WTC11 (cell line): ENCODE results near the gene REC8. TPM values are rescaled to one million over a fixed set of nuclear protein-coding genes. Genes with fewer than 3 reads are reported as not detected.

ENCODE experiments used
- ATAC-seq: fragments of 200-7000 bp; cut with Tn5 transposase; 2 replicates; pipeline ENCODE4 v1.10.0; 2021; ENCODE audit warnings: mild to moderate bottlenecking, moderate library complexity
- CTCF ChIA-PET: fragments of 300-600 bp; sonication (Branson Sonifier 250); formaldehyde crosslinking; loops from one replicate; lab custom pipeline; 2021; ENCODE audit warnings: antibody characterized with exemption; lab: Charles Lee
- POLR2A ChIA-PET: fragments of 350-600 bp; sonication (Branson Sonifier 250); formaldehyde crosslinking; loops from one replicate; lab custom pipeline; 2021; ENCODE audit warnings: antibody characterized with exemption; lab: Charles Lee
- DNase-seq: peaks from one replicate; pipeline ENCODE4 v3.0.0; 2021; ENCODE audit warnings: low spot score
- H3K27ac Mint-ChIP-seq: 2 replicates; pipeline ENCODE4 v1.8.0; 2021; ENCODE audit warnings: mixed read lengths
- H3K27me3 Mint-ChIP-seq: 2 replicates; pipeline ENCODE4 v1.8.0; 2021; ENCODE audit warnings: low read depth, mild to moderate bottlenecking, moderate library complexity, mixed read lengths
- H3K36me3 Mint-ChIP-seq: 2 replicates; pipeline ENCODE4 v1.8.0; 2021; ENCODE audit warnings: mixed read lengths
- H3K4me1 Mint-ChIP-seq: 2 replicates; pipeline ENCODE4 v1.8.0; 2022; ENCODE audit warnings: mixed read lengths
- H3K4me3 Mint-ChIP-seq: 2 replicates; pipeline ENCODE4 v1.8.0; 2021; ENCODE audit warnings: mild to moderate bottlenecking, moderate library complexity, mixed read lengths
- H3K9me3 Mint-ChIP-seq: 2 replicates; pipeline ENCODE4 v1.8.0; 2021; ENCODE audit warnings: mixed read lengths
- CBFB ChIP-seq: sonication (generic); formaldehyde crosslinking; IDR thresholded peaks from 2 replicates; pipeline ENCODE4 v1.8.1; 2022; ENCODE audit warnings: mild to moderate bottlenecking, low read depth, missing genetic modification reagents
- ELF4 ChIP-seq: sonication (generic); formaldehyde crosslinking; IDR thresholded peaks from 2 replicates; pipeline ENCODE4 v1.8.1; 2022; ENCODE audit warnings: low read depth, mild to moderate bottlenecking, moderate library complexity, missing genetic modification reagents
- FOXP1 ChIP-seq: sonication (generic); formaldehyde crosslinking; IDR thresholded peaks from 2 replicates; pipeline ENCODE4 v1.8.0; 2022; ENCODE audit warnings: missing genetic modification reagents, mild to moderate bottlenecking, moderate library complexity, borderline replicate concordance
- GTF2I ChIP-seq: fragments of 250-450 bp; sonication (Bioruptor Pico); conservative IDR thresholded peaks from 2 replicates; pipeline ENCODE4 v1.4.0; 2021; ENCODE audit warnings: mild to moderate bottlenecking
- NFYB ChIP-seq: sonication (generic); formaldehyde crosslinking; conservative IDR thresholded peaks from 2 replicates; pipeline ENCODE4 v1.8.0; 2022; ENCODE audit warnings: low read depth, missing genetic modification reagents
- NR1H2 ChIP-seq: sonication (generic); formaldehyde crosslinking; IDR thresholded peaks from 2 replicates; pipeline ENCODE4 v1.9.0; 2021; ENCODE audit warnings: mild to moderate bottlenecking, moderate library complexity, missing genetic modification reagents
- PRRX2 ChIP-seq: fragments of 250-450 bp; sonication (Bioruptor Pico); IDR thresholded peaks from 2 replicates; pipeline ENCODE4 v1.8.0; 2021; ENCODE audit warnings: mild to moderate bottlenecking
- SMAD4 ChIP-seq: sonication (generic); formaldehyde crosslinking; IDR thresholded peaks from 2 replicates; pipeline ENCODE4 v1.8.0; 2022; ENCODE audit warnings: mild to moderate bottlenecking, missing genetic modification reagents
- SP1 ChIP-seq: sonication (generic); formaldehyde crosslinking; conservative IDR thresholded peaks from 2 replicates; pipeline ENCODE4 v1.8.1; 2022; ENCODE audit warnings: missing genetic modification reagents
- TP53 ChIP-seq: sonication (generic); formaldehyde crosslinking; IDR thresholded peaks from 2 replicates; pipeline ENCODE4 v1.8.1; 2023; ENCODE audit warnings: mild to moderate bottlenecking, missing genetic modification reagents
- ZBTB21 ChIP-seq: sonication (generic); formaldehyde crosslinking; IDR thresholded peaks from 2 replicates; pipeline ENCODE4 v1.8.1; 2023; ENCODE audit warnings: mild to moderate bottlenecking, missing genetic modification reagents, borderline replicate concordance
- ZNF219 ChIP-seq: sonication (generic); formaldehyde crosslinking; IDR thresholded peaks from 2 replicates; pipeline ENCODE4 v1.8.0; 2023; ENCODE audit warnings: missing genetic modification reagents, mild to moderate bottlenecking, borderline replicate concordance
- ZNF263 ChIP-seq: sonication (generic); formaldehyde crosslinking; IDR thresholded peaks from 2 replicates; pipeline ENCODE4 v1.8.1; 2022; ENCODE audit warnings: low read depth, mild to moderate bottlenecking, moderate library complexity, missing genetic modification reagents
- total RNA-seq: library from RNA; stranded (reverse); gene quantifications from 3 replicates; pipeline ENCODE4 v1.2.3, GENCODE V29; 2021
- TF ChIP-seq, protein P1 (sequence below): fragments of 250-450 bp; sonication (Bioruptor Pico); IDR thresholded peaks from 2 replicates; pipeline ENCODE4 v1.9.0; 2021; ENCODE audit warnings: mild to moderate bottlenecking
- TF ChIP-seq, protein P2 (sequence below): sonication (generic); formaldehyde crosslinking; IDR thresholded peaks from 2 replicates; pipeline ENCODE4 v1.8.1; 2022; ENCODE audit warnings: mild to moderate bottlenecking, missing genetic modification reagents, moderate library complexity, borderline replicate concordance
- TF ChIP-seq, protein P3 (sequence below): fragments of 250-450 bp; sonication (Bioruptor Pico); IDR thresholded peaks from 2 replicates; pipeline ENCODE4 v1.9.0; 2021; ENCODE audit warnings: moderate library complexity, mild to moderate bottlenecking, inconsistent platforms, borderline replicate concordance
- TF ChIP-seq, protein P4 (sequence below): fragments of 250-450 bp; sonication (Bioruptor Pico); IDR thresholded peaks from 2 replicates; pipeline ENCODE4 v2.1.2; 2022; ENCODE audit warnings: mild to moderate bottlenecking, moderate library complexity
- TF ChIP-seq, protein P5 (sequence below): sonication (generic); formaldehyde crosslinking; IDR thresholded peaks from 2 replicates; pipeline ENCODE4 v1.8.1; 2022; ENCODE audit warnings: mild to moderate bottlenecking, moderate library complexity, missing genetic modification reagents

REC8 gene
- total RNA-seq, 1 experiment from 2014 or later = 32.2 TPM

DNA sequence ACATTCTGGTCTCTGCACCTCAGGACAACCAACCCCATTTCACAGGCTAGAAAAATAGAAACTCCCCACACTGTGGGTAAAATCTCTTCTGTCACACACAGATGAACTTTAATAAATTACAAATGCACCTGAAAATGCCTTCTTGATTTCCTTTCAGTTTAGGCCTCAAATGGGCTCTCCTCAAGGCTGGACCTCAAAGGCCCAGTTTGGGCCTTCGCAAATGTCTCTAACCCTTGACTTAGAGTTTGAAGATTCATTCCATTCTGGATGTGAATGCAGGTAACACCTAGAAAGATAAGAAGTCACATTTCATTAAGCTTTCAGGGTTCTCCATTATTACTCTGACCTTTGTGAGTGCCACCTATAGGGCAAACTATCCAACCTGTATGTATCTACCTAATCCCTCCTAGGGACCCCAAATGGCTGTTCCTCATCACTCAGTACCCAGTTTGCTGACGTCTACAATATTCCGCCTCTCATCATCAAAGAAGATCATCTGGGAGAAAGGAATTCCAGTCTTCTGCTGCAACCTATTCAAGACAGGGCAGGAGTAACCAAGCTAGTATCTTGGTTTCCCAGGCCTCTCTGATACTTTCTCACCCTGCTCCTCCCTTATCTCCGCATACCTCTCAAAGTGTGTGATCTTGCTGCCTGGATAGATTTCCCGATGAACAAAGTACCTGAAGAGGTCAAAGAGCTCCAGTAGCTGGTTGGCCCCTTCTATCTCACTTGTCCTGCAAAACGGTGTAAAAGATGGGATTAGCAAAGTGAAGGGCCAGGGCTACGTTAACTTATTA lies 42.2 kb downstream of the REC8 start:
- TF ChIP-seq TP53 (CRISPR knock-in tag) (no peak), SMAD4 (CRISPR knock-in tag) (no peak), SP1 (no peak), ZNF263 (no peak), ZNF219 (no peak), ZBTB21 (CRISPR knock-in tag) (no peak), PRRX2 (no peak), ELF4 (CRISPR knock-in tag) (no peak), GTF2I (CRISPR knock-in tag) (no peak), NFYB (CRISPR knock-in tag) (no peak), NR1H2 (CRISPR knock-in tag) (no peak), CBFB (no peak), FOXP1 (CRISPR knock-in tag) (no peak)
- TF ChIP-seq, protein P1, sequence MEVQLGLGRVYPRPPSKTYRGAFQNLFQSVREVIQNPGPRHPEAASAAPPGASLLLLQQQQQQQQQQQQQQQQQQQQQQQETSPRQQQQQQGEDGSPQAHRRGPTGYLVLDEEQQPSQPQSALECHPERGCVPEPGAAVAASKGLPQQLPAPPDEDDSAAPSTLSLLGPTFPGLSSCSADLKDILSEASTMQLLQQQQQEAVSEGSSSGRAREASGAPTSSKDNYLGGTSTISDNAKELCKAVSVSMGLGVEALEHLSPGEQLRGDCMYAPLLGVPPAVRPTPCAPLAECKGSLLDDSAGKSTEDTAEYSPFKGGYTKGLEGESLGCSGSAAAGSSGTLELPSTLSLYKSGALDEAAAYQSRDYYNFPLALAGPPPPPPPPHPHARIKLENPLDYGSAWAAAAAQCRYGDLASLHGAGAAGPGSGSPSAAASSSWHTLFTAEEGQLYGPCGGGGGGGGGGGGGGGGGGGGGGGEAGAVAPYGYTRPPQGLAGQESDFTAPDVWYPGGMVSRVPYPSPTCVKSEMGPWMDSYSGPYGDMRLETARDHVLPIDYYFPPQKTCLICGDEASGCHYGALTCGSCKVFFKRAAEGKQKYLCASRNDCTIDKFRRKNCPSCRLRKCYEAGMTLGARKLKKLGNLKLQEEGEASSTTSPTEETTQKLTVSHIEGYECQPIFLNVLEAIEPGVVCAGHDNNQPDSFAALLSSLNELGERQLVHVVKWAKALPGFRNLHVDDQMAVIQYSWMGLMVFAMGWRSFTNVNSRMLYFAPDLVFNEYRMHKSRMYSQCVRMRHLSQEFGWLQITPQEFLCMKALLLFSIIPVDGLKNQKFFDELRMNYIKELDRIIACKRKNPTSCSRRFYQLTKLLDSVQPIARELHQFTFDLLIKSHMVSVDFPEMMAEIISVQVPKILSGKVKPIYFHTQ = no peak
- TF ChIP-seq, protein P2, sequence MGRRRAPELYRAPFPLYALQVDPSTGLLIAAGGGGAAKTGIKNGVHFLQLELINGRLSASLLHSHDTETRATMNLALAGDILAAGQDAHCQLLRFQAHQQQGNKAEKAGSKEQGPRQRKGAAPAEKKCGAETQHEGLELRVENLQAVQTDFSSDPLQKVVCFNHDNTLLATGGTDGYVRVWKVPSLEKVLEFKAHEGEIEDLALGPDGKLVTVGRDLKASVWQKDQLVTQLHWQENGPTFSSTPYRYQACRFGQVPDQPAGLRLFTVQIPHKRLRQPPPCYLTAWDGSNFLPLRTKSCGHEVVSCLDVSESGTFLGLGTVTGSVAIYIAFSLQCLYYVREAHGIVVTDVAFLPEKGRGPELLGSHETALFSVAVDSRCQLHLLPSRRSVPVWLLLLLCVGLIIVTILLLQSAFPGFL (CRISPR knock-in tag) = no peak
- TF ChIP-seq, protein P3, sequence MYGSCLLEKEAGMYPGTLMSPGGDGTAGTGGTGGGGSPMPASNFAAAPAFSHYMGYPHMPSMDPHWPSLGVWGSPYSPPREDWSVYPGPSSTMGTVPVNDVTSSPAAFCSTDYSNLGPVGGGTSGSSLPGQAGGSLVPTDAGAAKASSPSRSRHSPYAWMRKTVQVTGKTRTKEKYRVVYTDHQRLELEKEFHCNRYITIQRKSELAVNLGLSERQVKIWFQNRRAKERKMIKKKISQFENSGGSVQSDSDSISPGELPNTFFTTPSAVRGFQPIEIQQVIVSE = no peak
- TF ChIP-seq, protein P4, sequence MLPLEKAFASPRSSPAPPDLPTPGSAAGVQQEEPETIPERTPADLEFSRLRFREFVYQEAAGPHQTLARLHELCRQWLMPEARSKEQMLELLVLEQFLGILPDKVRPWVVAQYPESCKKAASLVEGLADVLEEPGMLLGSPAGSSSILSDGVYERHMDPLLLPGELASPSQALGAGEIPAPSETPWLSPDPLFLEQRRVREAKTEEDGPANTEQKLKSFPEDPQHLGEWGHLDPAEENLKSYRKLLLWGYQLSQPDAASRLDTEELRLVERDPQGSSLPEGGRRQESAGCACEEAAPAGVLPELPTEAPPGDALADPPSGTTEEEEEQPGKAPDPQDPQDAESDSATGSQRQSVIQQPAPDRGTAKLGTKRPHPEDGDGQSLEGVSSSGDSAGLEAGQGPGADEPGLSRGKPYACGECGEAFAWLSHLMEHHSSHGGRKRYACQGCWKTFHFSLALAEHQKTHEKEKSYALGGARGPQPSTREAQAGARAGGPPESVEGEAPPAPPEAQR = no peak
- TF ChIP-seq, protein P5, sequence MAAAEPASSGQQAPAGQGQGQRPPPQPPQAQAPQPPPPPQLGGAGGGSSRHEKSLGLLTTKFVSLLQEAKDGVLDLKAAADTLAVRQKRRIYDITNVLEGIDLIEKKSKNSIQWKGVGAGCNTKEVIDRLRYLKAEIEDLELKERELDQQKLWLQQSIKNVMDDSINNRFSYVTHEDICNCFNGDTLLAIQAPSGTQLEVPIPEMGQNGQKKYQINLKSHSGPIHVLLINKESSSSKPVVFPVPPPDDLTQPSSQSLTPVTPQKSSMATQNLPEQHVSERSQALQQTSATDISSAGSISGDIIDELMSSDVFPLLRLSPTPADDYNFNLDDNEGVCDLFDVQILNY (CRISPR knock-in tag) = no peak
- Mint-ChIP-seq H3K36me3 (peaks cover 30% of the 10 kb centered on the region), H3K4me3 (peak overlapping the region; percentile 96), H3K9me3 (no peaks in the 10 kb centered on the region), H3K27ac (peak overlapping the region; percentile 99), H3K4me1 (peaks cover 23% of the 10 kb centered on the region), H3K27me3 (no peaks in the 10 kb centered on the region; the same call in 1 of the 2 replicates)
- CTCF ChIA-PET = interaction anchor here (0.9 to 2.7 kb wide), 15 partner anchors 8 to 217 kb away, joined by 3 to 15 read pairs (median 8); partner anchors contain the start of genes CIDEB, DCAF11, DHRS1 and IPO4
- no peak for DNase-seq
- ATAC-seq = no peak
- POLR2A ChIA-PET = interaction anchor here (0.6 to 2.1 kb wide), 17 partner anchors 9 to 581 kb away, joined by 3 to 21 read pairs (median 5); partner anchors contain the start of genes DCAF11, EMC9, IPO4 and IRF9
